SK-N-SH (cell line): ENCODE results near the gene KRTAP10-7. TPM values are rescaled to one million over a fixed set of nuclear protein-coding genes. Genes with fewer than 3 reads are reported as not detected.
"Not testable (repeated sequence)": the region's sequence is repeated elsewhere in the genome, so short reads cannot be mapped to it uniquely, and the experiment has no call there.

Source experiments
- CTCF ChIA-PET: fragments of 300-600, 350-600 bp; formaldehyde crosslinking; extraction: SDS; loops from one replicate; lab custom pipeline; 2021; lab: Yijun Ruan, JAX
- POLR2A ChIA-PET: fragments of 350-600 bp; sonication (Branson Sonifier 250); formaldehyde crosslinking; extraction: SDS; loops from one replicate; lab custom pipeline; 2020; ENCODE audit warnings: antibody characterized with exemption, inconsistent platforms; lab: Yijun Ruan, JAX
- DNase-seq: peaks from one replicate; pipeline ENCODE4 v3.0.0; 2012
- H2AFZ ChIP-seq: fragments of 200-600 bp; sonication (generic); 2 replicates; pipeline ENCODE4 v1.8.1; 2016; ENCODE audit warnings: antibody characterized with exemption, mild to moderate bottlenecking, low read depth
- H3F3A ChIP-seq: fragments of 200-600 bp; sonication (generic); replicated peaks from 2 replicates; pipeline ENCODE3; 2016; ENCODE audit warnings: antibody characterized with exemption, mild to moderate bottlenecking; ENCODE audit not compliant: insufficient read depth
- H3K27ac ChIP-seq, 2 experiments: fragments of 200-500 bp in 1 of 2; fragments of 200-600 bp in 1 of 2; sonication (Bioruptor generic) in 1 of 2; sonication (generic), shearing (Covaris generic) in 1 of 2; 2 replicates each; pipeline versions ENCODE4 v1.5.1 to v1.6.1; 2014 to 2016; ENCODE audit warnings: low read depth in 2 of 2, inconsistent platforms in 1 of 2, low read length in 1 of 2, mild to moderate bottlenecking in 1 of 2, mixed read lengths in 1 of 2
- H3K27me3 ChIP-seq: fragments of 200-600 bp; sonication (generic), shearing (Covaris generic); 2 replicates; pipeline ENCODE4 v1.6.1; 2016; ENCODE audit warnings: mixed run types; ENCODE audit not compliant: insufficient read depth
- H3K36me3 ChIP-seq, 2 experiments: fragments of 200-500 bp in 1 of 2; fragments of 200-600 bp in 1 of 2; sonication (Bioruptor generic) in 1 of 2; sonication (generic) in 1 of 2; replicated peaks in 1 of 2; 2 replicates each; pipeline versions ENCODE3 to v1.5.1; 2014 to 2016; ENCODE audit warnings: low read length in 1 of 2, mild to moderate bottlenecking in 1 of 2; ENCODE audit not compliant: insufficient read depth in 2 of 2, control insufficient read depth in 1 of 2
- H3K4me1 ChIP-seq, 2 experiments: fragments of 200-500 bp in 1 of 2; fragments of 200-600 bp in 1 of 2; sonication (Bioruptor generic) in 1 of 2; sonication (generic), shearing (Covaris generic) in 1 of 2; 2 replicates each; pipeline versions ENCODE4 v1.5.1 to v1.6.1; 2014 to 2016; ENCODE audit warnings: low read depth in 1 of 2, low read length in 1 of 2, mixed run types in 1 of 2; ENCODE audit not compliant: insufficient read depth in 2 of 2, control insufficient read depth in 1 of 2
- H3K4me2 ChIP-seq: fragments of 200-600 bp; sonication (generic), shearing (Covaris generic); 2 replicates; pipeline ENCODE4 v1.6.1; 2017; ENCODE audit warnings: mixed run types
- H3K4me3 ChIP-seq, 2 experiments: fragments of 200-500 bp in 1 of 2; fragments of 200-600 bp in 1 of 2; sonication (Bioruptor generic) in 1 of 2; sonication (generic), shearing (Covaris generic) in 1 of 2; 2 replicates each; pipeline versions ENCODE4 v1.5.1 to v1.8.1; 2014 to 2016; ENCODE audit warnings: low read depth in 2 of 2, inconsistent platforms in 1 of 2, low read length in 1 of 2, mild to moderate bottlenecking in 1 of 2, mixed read lengths in 1 of 2, moderate library complexity in 1 of 2
- H3K79me2 ChIP-seq: fragments of 200-600 bp; sonication (generic); 2 replicates; pipeline ENCODE4 v1.8.1; 2017; ENCODE audit warnings: mild to moderate bottlenecking; ENCODE audit not compliant: insufficient read depth
- H3K9ac ChIP-seq: fragments of 200-600 bp; sonication (generic); 2 replicates; pipeline ENCODE4 v1.6.1; 2017; ENCODE audit warnings: mixed run types
- H3K9me2 ChIP-seq: fragments of 200-600 bp; sonication (generic); 2 replicates; pipeline ENCODE4 v1.6.1; 2017; ENCODE audit warnings: mixed run types
- H3K9me3 ChIP-seq: fragments of 200-600 bp; sonication (generic); 2 replicates; pipeline ENCODE4 v1.6.1; 2017; ENCODE audit warnings: mixed run types, mild to moderate bottlenecking, moderate library complexity
- H4K20me1 ChIP-seq: fragments of 200-600 bp; sonication (generic); 2 replicates; pipeline ENCODE4 v1.6.1; 2017; ENCODE audit warnings: mild to moderate bottlenecking, mixed run types; ENCODE audit not compliant: insufficient read depth
- FOXJ3 ChIP-seq: sonication (generic); formaldehyde crosslinking; IDR thresholded peaks from 2 replicates; pipeline ENCODE4 v1.5.1; 2020; ENCODE audit warnings: mild to moderate bottlenecking, missing genetic modification reagents
- GATA2 ChIP-seq: sonication (generic); formaldehyde crosslinking; IDR thresholded peaks from 2 replicates; pipeline ENCODE4 v1.5.0; 2020; ENCODE audit warnings: mild to moderate bottlenecking, missing genetic modification reagents
- IRF3 ChIP-seq: fragments of 150-350 bp; IDR thresholded peaks from 2 replicates; pipeline ENCODE4 v1.6.1; 2016; ENCODE audit warnings: mild to moderate bottlenecking, low read depth, low read length
- JUND ChIP-seq: IDR thresholded peaks from 2 replicates; pipeline ENCODE4 v1.4.0; 2012
- NFIC ChIP-seq: IDR thresholded peaks from 2 replicates; pipeline ENCODE4 v1.4.0; 2012; ENCODE audit warnings: borderline replicate concordance
- NRF1 ChIP-seq: IDR thresholded peaks from 2 replicates; pipeline ENCODE4 v1.6.1; 2012; ENCODE audit warnings: low read depth, mild to moderate bottlenecking, low read length
- RAD21 ChIP-seq: IDR thresholded peaks from 2 replicates; pipeline ENCODE4 v1.6.1; 2012; ENCODE audit warnings: mild to moderate bottlenecking, low read length
- RCOR1 ChIP-seq: fragments of 150-350 bp; IDR thresholded peaks from 2 replicates; pipeline ENCODE4 v1.6.1; 2017; ENCODE audit warnings: antibody characterized with exemption, low read length
- RFX5 ChIP-seq: IDR thresholded peaks from 2 replicates; pipeline ENCODE4 v1.6.1; 2012; ENCODE audit warnings: mild to moderate bottlenecking, improper control_type of control experiment, low read length
- SIN3A ChIP-seq: IDR thresholded peaks from 2 replicates; pipeline ENCODE4 v1.6.1; 2012; ENCODE audit warnings: low read depth, mild to moderate bottlenecking, low read length, moderate library complexity, borderline replicate concordance
- USF2 ChIP-seq: fragments of 150-350 bp; IDR thresholded peaks from 2 replicates; pipeline ENCODE4 v1.6.1; 2017; ENCODE audit warnings: antibody characterized with exemption, low read length, low read depth, borderline replicate concordance
- WGBS: methylation state at CpG from one replicate; pipeline ENCODE4 v1.1.6; 2017; ENCODE audit warnings: low lambda C conversion rate; 5-methylcytosine and 5-hydroxymethylcytosine counted together
- polyA plus RNA-seq, 3 experiments: library from polyadenylated mRNA; depleted of rRNA; stranded (reverse); fragments of >200 nt; gene quantifications; 2 replicates each; pipeline ENCODE4 v1.2.3, GENCODE V29; 2012

KRTAP10-7 gene
- polyA plus RNA-seq, 1 of the 3 experiments (the other 2 are of a cell fraction): not detected

- no peak for DNase-seq
- Histone ChIP-seq H3K27me3 (peaks cover 22% of the 10 kb centered on the region; the same call in 1 of the 2 replicates), H3K4me3 (no peak overlapping the region), H3K79me2 (no peaks in the 10 kb centered on the region), H2AFZ (no peak overlapping the region), H3K9ac (no peak overlapping the region), H3K36me3 (no peaks in the 10 kb centered on the region), H3K27ac (no peak overlapping the region), H3K4me1 (peaks cover 0 to 10% of the 10 kb centered on the region in 2 experiments; a peak in 1 of 4 replicates), H3K9me3 (no peaks in the 10 kb centered on the region), H3K4me2 (no peak overlapping the region), H3K9me2 (no peaks in the 10 kb centered on the region), H4K20me1 (no peaks in the 10 kb centered on the region), H3F3A (no peaks in the 10 kb centered on the region)
- ChIA-PET POLR2A (no interaction called here), CTCF (no interaction called here)
- no peak for TF ChIP-seq RAD21
- no peak for TF ChIP-seq USF2
- no peak for TF ChIP-seq IRF3
- TF ChIP-seq RCOR1: no peak
- TF ChIP-seq NFIC: no peak
- TF ChIP-seq NRF1: no peak
- TF ChIP-seq RFX5: no peak
- no peak for TF ChIP-seq JUND
- 26% methylated on average over 15 of the region's 22 CpGs for WGBS
Measured at GRCh38 chr21:44579056-44579832, 21.2 kb upstream of the KRTAP10-7 start.

GRCh38 chr21:44579833-44580144 lies 20.6 kb upstream of the KRTAP10-7 start:
- no peak for TF ChIP-seq FOXJ3 (CRISPR knock-in tag)
- TF ChIP-seq SIN3A: no peak
- TF ChIP-seq GATA2 (CRISPR knock-in tag): no peak
- ChIA-PET POLR2A (no interaction called here), CTCF (interaction anchor here (1.1 kb wide), 2 partner anchors 17 to 213 kb away, joined by 3 to 5 read pairs; no protein-coding TSS in a partner anchor)
- H3K9me3 ChIP-seq: no peaks in the 10 kb centered on the region
- H3K36me3 ChIP-seq: no peaks in the 10 kb centered on the region
- H3K27me3 ChIP-seq: peaks cover 17% of the 10 kb centered on the region; the same call in 1 of the 2 replicates
- H3K4me2 ChIP-seq: no peak overlapping the region
- no peak overlapping the region for H3K4me3 ChIP-seq
- H2AFZ ChIP-seq: no peak overlapping the region
- no peaks in the 10 kb centered on the region for H3K9me2 ChIP-seq
- H3F3A ChIP-seq: no peaks in the 10 kb centered on the region
- H3K9ac ChIP-seq: no peak overlapping the region
- WGBS: 8% methylated on average over 7 of the region's 7 CpGs
- no peaks in the 10 kb centered on the region for H3K79me2 ChIP-seq
- DNase-seq: no peak
- H3K4me1 ChIP-seq: peaks cover 0 to 10% of the 10 kb centered on the region in 2 experiments; a peak in 1 of 4 replicates
- H4K20me1 ChIP-seq: no peaks in the 10 kb centered on the region
- no peak overlapping the region for H3K27ac ChIP-seq

- Histone ChIP-seq H3K27me3 (peaks cover 12% of the 10 kb centered on the region; the same call in 1 of the 2 replicates), H3K4me3 (peak within 1 kb of the TSS in 1 of 2 experiments; percentile 8; a peak in 1 of 4 replicates)
- H3K36me3 ChIP-seq, H3K79me2 ChIP-seq, DNase-seq, H3K9ac ChIP-seq, H3K9me2 ChIP-seq, POLR2A ChIA-PET, H3K27ac ChIP-seq, H3K9me3 ChIP-seq, H3F3A ChIP-seq, H2AFZ ChIP-seq, H3K4me2 ChIP-seq, H4K20me1 ChIP-seq, H3K4me1 ChIP-seq: not testable (repeated sequence)
- CTCF ChIA-PET: interaction anchor here (1.1 kb wide), 2 partner anchors 16 to 213 kb away, joined by 3 to 5 read pairs; no protein-coding TSS in a partner anchor
- 20% methylated on average over 10 of the region's 19 CpGs for WGBS
Measured at GRCh38 chr21:44580231-44580821, 20.1 kb upstream of the KRTAP10-7 start, which contains the start of gene KRTAP10-5. TSS of gene KRTAP10-5 (minus strand) at chr21:44580604. CDS start at chr21:44580578, 26 bp downstream.
